GM12892 (cell line): Measurements from ENCODE around the gene WRNIP1.

Source experiments
- POLR2A ChIP-seq: IDR thresholded peaks from 2 replicates; pipeline ENCODE4 v1.6.1; 2011; ENCODE audit warnings: low read depth, low read length, control low read depth
- POLR2AphosphoS5 ChIP-seq: IDR thresholded peaks from 2 replicates; pipeline ENCODE4 v1.6.1; 2011; ENCODE audit warnings: low read depth, low read length, control low read depth
- TAF1 ChIP-seq: IDR thresholded peaks from 2 replicates; pipeline ENCODE4 v1.6.1; 2011; ENCODE audit warnings: low read depth, mild to moderate bottlenecking, control low read depth, low read length, borderline replicate concordance

DNA sequence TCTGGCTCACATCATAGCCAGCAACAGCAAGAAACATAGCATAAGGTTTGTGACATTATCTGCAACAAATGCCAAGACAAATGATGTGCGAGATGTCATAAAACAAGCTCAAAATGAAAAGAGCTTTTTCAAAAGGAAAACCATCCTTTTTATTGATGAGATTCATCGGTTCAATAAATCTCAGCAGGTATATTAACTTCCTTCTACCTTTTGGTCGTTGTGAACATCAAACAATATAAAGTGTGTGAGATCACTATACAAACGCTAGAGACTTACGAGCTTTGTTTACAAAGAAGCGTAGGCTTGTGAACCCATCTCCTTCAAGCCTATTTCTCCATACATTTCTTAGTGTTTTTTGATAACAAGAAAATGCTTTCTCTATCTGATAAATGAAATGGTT is 3.5 kb downstream of the WRNIP1 start:
- no peak for TF ChIP-seq POLR2A
- no peak for TF ChIP-seq TAF1
- no peak for TF ChIP-seq POLR2AphosphoS5
